HCT116 (cell line): ENCODE results near the gene LEUTX.

Source experiments
- POLR2A ChIP-seq: IDR thresholded peaks from 2 replicates; pipeline ENCODE4 v1.7.0; 2011; ENCODE audit warnings: borderline replicate concordance; ENCODE audit not compliant: insufficient read depth, insufficient read length; ENCODE audit errors: extremely low read depth
- POLR2AphosphoS5 ChIP-seq: IDR thresholded peaks from 2 replicates; pipeline ENCODE4 v1.6.1; 2011; ENCODE audit warnings: mild to moderate bottlenecking, low read depth, low read length, moderate library complexity
- SP1 ChIP-seq: IDR thresholded peaks from 2 replicates; pipeline ENCODE4 v1.6.1; 2012; ENCODE audit warnings: low read depth
- TF ChIP-seq, protein P1 (sequence below): IDR thresholded peaks from 2 replicates; pipeline ENCODE4 v1.6.1; 2012
- TF ChIP-seq, protein P2 (sequence below), 3 experiments: fragments of 200-600 bp in 1 of 3; sonication (generic) in 1 of 3; IDR thresholded peaks in 2 of 3; conservative IDR thresholded peaks in 1 of 3; 2 replicates each; pipeline ENCODE4 v1.5.1; 2012 to 2017; ENCODE audit warnings: low read depth in 2 of 3, low read length in 2 of 3, antibody characterized with exemption in 1 of 3, borderline replicate concordance in 1 of 3, control low read depth in 1 of 3, mild to moderate bottlenecking in 1 of 3, mixed read lengths in 1 of 3, mixed run types in 1 of 3, moderate library complexity in 1 of 3; ENCODE audit not compliant: insufficient read depth in 1 of 3

DNA sequence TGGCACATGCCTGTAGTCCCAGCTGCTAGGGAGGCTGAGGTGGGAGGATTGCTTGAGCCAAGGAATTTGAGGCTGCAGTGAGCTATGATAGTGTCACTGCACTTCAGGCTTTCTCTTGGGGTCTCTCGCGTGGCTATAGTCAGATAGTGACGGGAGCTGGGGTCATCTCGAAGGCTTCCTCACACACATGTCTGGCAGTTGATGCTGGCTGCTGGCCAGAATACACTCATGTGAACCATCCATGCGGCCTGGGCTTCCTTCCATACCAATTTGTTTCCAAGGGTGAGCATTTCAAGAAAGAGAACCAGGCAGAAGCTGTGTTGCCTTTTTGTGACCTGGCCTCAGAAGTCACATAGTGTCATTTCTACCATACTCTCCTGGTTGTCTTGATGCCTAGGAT, 26.4 kb downstream of the LEUTX start:
- TF ChIP-seq POLR2AphosphoS5 (no peak), POLR2A (no peak), SP1 (no peak)
- TF ChIP-seq, protein P1, sequence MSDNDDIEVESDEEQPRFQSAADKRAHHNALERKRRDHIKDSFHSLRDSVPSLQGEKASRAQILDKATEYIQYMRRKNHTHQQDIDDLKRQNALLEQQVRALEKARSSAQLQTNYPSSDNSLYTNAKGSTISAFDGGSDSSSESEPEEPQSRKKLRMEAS, result no peak
- TF ChIP-seq, protein P2, sequence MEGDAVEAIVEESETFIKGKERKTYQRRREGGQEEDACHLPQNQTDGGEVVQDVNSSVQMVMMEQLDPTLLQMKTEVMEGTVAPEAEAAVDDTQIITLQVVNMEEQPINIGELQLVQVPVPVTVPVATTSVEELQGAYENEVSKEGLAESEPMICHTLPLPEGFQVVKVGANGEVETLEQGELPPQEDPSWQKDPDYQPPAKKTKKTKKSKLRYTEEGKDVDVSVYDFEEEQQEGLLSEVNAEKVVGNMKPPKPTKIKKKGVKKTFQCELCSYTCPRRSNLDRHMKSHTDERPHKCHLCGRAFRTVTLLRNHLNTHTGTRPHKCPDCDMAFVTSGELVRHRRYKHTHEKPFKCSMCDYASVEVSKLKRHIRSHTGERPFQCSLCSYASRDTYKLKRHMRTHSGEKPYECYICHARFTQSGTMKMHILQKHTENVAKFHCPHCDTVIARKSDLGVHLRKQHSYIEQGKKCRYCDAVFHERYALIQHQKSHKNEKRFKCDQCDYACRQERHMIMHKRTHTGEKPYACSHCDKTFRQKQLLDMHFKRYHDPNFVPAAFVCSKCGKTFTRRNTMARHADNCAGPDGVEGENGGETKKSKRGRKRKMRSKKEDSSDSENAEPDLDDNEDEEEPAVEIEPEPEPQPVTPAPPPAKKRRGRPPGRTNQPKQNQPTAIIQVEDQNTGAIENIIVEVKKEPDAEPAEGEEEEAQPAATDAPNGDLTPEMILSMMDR (IDR thresholded peaks at IDR 0.05 in 2 of 3, conservative IDR thresholded peaks at IDR 0.05 in 1 of 3; ENCODE audit: borderline replicate concordance in 1 of 3, insufficient read depth in 1 of 3, low read depth in 2 of 3, low read length in 2 of 3), result no peak
